HepG2 (cell line): ENCODE data around the gene EBF3. TPM values are rescaled to one million over a fixed set of nuclear protein-coding genes. Genes with fewer than 3 reads are reported as not detected.

Experiments
- ATAC-seq: fragments of 200-7000 bp; cut with Tn5 transposase; 3 replicates; pipeline ENCODE4 v1.9.1; 2020; ENCODE audit warnings: mild to moderate bottlenecking, moderate library complexity
- BruUV-seq: library from RNA; stranded (reverse); fragments of 400-500 nt; replicated peaks from 2 replicates; lab custom pipeline; 2021; lab: Mats Ljungman, UMichigan
- CTCF ChIA-PET: fragments of 300-600 bp; formaldehyde crosslinking; extraction: SDS; loops from one replicate; lab custom pipeline; 2021; ENCODE audit warnings: low total read pairs, inconsistent platforms, low intra/inter-chr PET ratio; lab: Yijun Ruan, JAX
- POLR2A ChIA-PET: fragments of 350-600 bp; sonication (Branson Sonifier 250); formaldehyde crosslinking; loops from one replicate; lab custom pipeline; 2020; ENCODE audit warnings: antibody characterized with exemption, inconsistent platforms; lab: Yijun Ruan, JAX
- DNase-seq: peaks from one replicate; pipeline ENCODE4 v3.0.0-alpha.2; 2015; ENCODE audit warnings: low spot score
- FAIRE-seq: peaks from 3 replicates; lab custom pipeline; 2011; peaks lifted over from hg19 to GRCh38; lab: Jason Lieb, UNC
- H2AFZ ChIP-seq: one replicate; pipeline ENCODE4 v1.6.1; 2011; ENCODE audit warnings: low read length, inconsistent platforms
- H3K27ac ChIP-seq: fragments of 300-600 bp; 3 replicates; pipeline ENCODE4 v1.8.0; 2011; ENCODE audit warnings: mixed run types, mild to moderate bottlenecking, mixed read lengths, low read length, inconsistent platforms; ENCODE audit not compliant: insufficient read depth; ENCODE audit errors: extremely low read length
- H3K27me3 ChIP-seq, 2 experiments: fragments of 200-600 bp in 1 of 2; 2 replicates in 1 of 2; 3 replicates in 1 of 2; pipeline versions ENCODE4 v1.6.0 to v1.8.0; 2011; ENCODE audit warnings: low read length in 2 of 2, mild to moderate bottlenecking in 2 of 2, moderate library complexity in 2 of 2, inconsistent platforms in 1 of 2; ENCODE audit not compliant: insufficient read depth in 2 of 2, control insufficient read depth in 1 of 2
- H3K36me3 ChIP-seq, 2 experiments: fragments of 200-600 bp in 1 of 2; replicated peaks in 1 of 2; 2 replicates in 1 of 2; 3 replicates in 1 of 2; pipeline versions ENCODE4 v1.5.1 to v1.8.0; 2011; ENCODE audit warnings: low read length in 2 of 2, inconsistent platforms in 1 of 2; ENCODE audit not compliant: insufficient read depth in 2 of 2, control insufficient read depth in 1 of 2
- H3K4me1 ChIP-seq: 2 replicates; pipeline ENCODE4 v1.5.1; 2012; ENCODE audit warnings: low read length, inconsistent platforms; ENCODE audit not compliant: insufficient read depth
- H3K4me2 ChIP-seq: 2 replicates; pipeline ENCODE4 v1.6.0; 2011; ENCODE audit warnings: low read depth, low read length, inconsistent platforms
- H3K4me3 ChIP-seq, 3 experiments: fragments of 200-600 bp in 1 of 3; sonication (generic), shearing (Covaris generic) in 1 of 3; replicated peaks in 1 of 3; 2 replicates each; pipeline ENCODE4 v1.5.1; 2011 to 2016; ENCODE audit warnings: low read length in 3 of 3, inconsistent platforms in 2 of 3, low read depth in 2 of 3, mild to moderate bottlenecking in 2 of 3, control low read depth in 1 of 3, mixed read lengths in 1 of 3; ENCODE audit not compliant: insufficient read depth in 1 of 3
- H3K79me2 ChIP-seq: one replicate; pipeline ENCODE4 v1.6.1; 2011; ENCODE audit warnings: low read length, inconsistent platforms; ENCODE audit not compliant: insufficient read depth
- H3K9ac ChIP-seq: 2 replicates; pipeline ENCODE4 v1.6.0; 2011; ENCODE audit warnings: mild to moderate bottlenecking, low read depth, low read length, inconsistent platforms; ENCODE audit not compliant: insufficient read depth
- H3K9me3 ChIP-seq: 2 replicates; pipeline ENCODE4 v1.5.1; 2012; ENCODE audit warnings: mild to moderate bottlenecking, low read length
- H4K20me1 ChIP-seq: 2 replicates; pipeline ENCODE4 v1.6.0; 2011; ENCODE audit warnings: inconsistent platforms, mild to moderate bottlenecking, low read length, moderate library complexity; ENCODE audit not compliant: insufficient read depth
- BHLHE40 ChIP-seq: IDR thresholded peaks from 2 replicates; pipeline ENCODE4 v1.6.1; 2011; ENCODE audit warnings: low read length, improper control_type of control experiment
- FOSL2 ChIP-seq: sonication (generic); formaldehyde crosslinking; IDR thresholded peaks from 2 replicates; pipeline ENCODE4 v1.4.0; 2020; ENCODE audit warnings: missing genetic modification reagents
- FOXK1 ChIP-seq: sonication (generic); formaldehyde crosslinking; IDR thresholded peaks from 2 replicates; pipeline ENCODE4 v1.4.0; 2020; ENCODE audit warnings: low read depth, missing genetic modification reagents, borderline replicate concordance
- MAZ ChIP-seq, 2 experiments: sonication (generic) in 1 of 2; formaldehyde crosslinking in 1 of 2; IDR thresholded peaks; 2 replicates each; pipeline versions ENCODE4 v1.5.0 to v1.6.1; 2012 to 2020; ENCODE audit warnings: low read depth in 2 of 2, mild to moderate bottlenecking in 2 of 2, borderline replicate concordance in 1 of 2, improper control_type of control experiment in 1 of 2, low read length in 1 of 2, missing genetic modification reagents in 1 of 2, moderate library complexity in 1 of 2
- POGK ChIP-seq: sonication (generic); formaldehyde crosslinking; conservative IDR thresholded peaks from 2 replicates; pipeline ENCODE4 v1.8.0; 2022; ENCODE audit warnings: mild to moderate bottlenecking, moderate library complexity, missing genetic modification reagents
- ZNF382 ChIP-seq: sonication (generic); formaldehyde crosslinking; IDR thresholded peaks from 2 replicates; pipeline ENCODE4 v1.5.0; 2020; ENCODE audit warnings: missing genetic modification reagents, mild to moderate bottlenecking, borderline replicate concordance
- ZNF512B ChIP-seq: sonication (generic); formaldehyde crosslinking; IDR thresholded peaks from 2 replicates; pipeline ENCODE4 v1.5.1; 2020; ENCODE audit warnings: missing genetic modification reagents, mild to moderate bottlenecking, borderline replicate concordance
- WGBS: methylation state at CpG from one replicate; pipeline ENCODE4 v1.1.6; 2017; ENCODE audit warnings: low lambda C conversion rate; 5-methylcytosine and 5-hydroxymethylcytosine counted together
- in situ Hi-C: cut with HindIII; loops from 2 replicates; pipeline ENCODE4 v1.10.0; 2017; ENCODE audit warnings: low pct_unique_long_range_greater_than_20kb; ENCODE audit not compliant: extremely low pct_ligation_motif_present
- intact Hi-C: fragments of 100-400 bp; cut with micrococcal nuclease; formaldehyde crosslinking; loops from one replicate; pipeline ENCODE4 v1.10.0; 2022; ENCODE audit not compliant: unreplicated experiment
- polyA plus RNA-seq, 8 experiments: library from polyadenylated mRNA; depleted of rRNA in 3 of 8; stranded (reverse) in 7 of 8; unstranded in 1 of 8; fragments of >200 nt; fragmentation: Illumina TruSeq in 4 of 8; extraction: Trizol in 4 of 8; gene quantifications; 2 replicates each; pipeline versions ENCODE4 v1.2.1 to v1.2.3, GENCODE V29; 2011 to 2016; ENCODE audit warnings: low read depth in 4 of 8, missing spikeins in 1 of 8, mixed read lengths in 1 of 8; ENCODE audit not compliant: insufficient read depth in 1 of 8
- total RNA-seq, 5 experiments: library from RNA; depleted of rRNA; stranded (reverse); fragments of >200 nt; fragmentation: Illumina TruSeq; extraction: Trizol; gene quantifications; 2 replicates each; pipeline ENCODE4 v1.2.3, GENCODE V29; 2016; ENCODE audit warnings: low read depth in 1 of 5

EBF3 gene
- total and polyA plus RNA-seq, 2 of the 13 experiments (the other 11 are each of a cell fraction or from before 2014, with no cell fraction given) = not detected

DNA sequence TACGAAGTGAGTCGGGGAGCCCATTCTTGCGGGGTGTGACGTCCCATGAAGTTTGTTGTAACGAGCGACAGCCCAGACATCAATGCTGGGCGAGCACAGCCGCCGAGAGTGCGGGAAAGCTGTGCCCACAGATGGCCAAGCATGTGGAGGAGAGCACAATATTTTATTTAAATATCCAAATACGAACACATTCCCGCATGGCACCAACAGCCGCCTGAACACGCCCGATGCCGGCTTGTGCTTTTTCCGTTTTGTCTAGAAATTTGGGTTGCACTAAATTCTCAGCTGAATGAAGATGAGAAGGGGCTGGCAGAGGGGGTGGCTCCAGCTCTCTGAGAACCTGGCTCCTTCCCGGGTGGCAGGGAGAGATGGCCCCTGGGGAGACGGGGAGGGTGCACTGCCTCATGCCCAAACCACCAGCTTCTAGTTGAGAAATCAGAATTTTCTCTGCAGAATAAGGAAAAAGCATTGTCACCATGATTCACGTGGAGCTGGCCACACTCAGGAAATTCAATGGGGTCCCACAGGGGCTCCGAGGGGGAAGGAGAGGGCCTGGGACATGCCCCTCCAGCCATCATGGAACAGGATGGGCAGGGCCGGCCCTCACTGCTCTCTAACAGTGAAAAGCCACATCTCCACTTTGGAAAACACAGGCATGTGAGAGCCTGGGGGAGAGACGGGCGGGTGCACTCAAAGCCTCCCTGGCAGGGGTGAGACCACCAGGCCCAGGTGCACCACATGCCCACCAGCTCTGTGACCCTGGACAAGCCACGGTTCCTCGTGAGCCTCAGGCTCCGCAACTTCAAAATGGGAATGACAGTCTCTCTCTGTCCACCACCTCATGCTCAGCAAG lies 48.3 kb downstream of the EBF3 start:
- FAIRE-seq (no peak), DNase-seq (no peak), ATAC-seq (no peak)
- in situ Hi-C loops = no loop called here
- Histone ChIP-seq H3K27ac (no peak overlapping the region), H4K20me1 (no peaks in the 10 kb centered on the region), H3K4me2 (no peak overlapping the region), H2AFZ (no peak overlapping the region), H3K36me3 (no peaks in the 10 kb centered on the region), H3K9ac (no peak overlapping the region), H3K4me3 (no peak overlapping the region), H3K79me2 (no peaks in the 10 kb centered on the region), H3K27me3 (peaks cover 4 to 44% of the 10 kb centered on the region in 2 experiments), H3K4me1 (no peaks in the 10 kb centered on the region), H3K9me3 (no peaks in the 10 kb centered on the region)
- TF ChIP-seq FOXK1 (CRISPR knock-in tag) (no peak), FOSL2 (CRISPR knock-in tag) (no peak), BHLHE40 (no peak), ZNF382 (CRISPR knock-in tag) (no peak), MAZ (IDR thresholded peaks at IDR 0.05; ENCODE audit: borderline replicate concordance, low read depth, low read length) (no peak), MAZ (CRISPR knock-in tag; IDR thresholded peaks at IDR 0.05; ENCODE audit: low read depth) (no peak), ZNF512B (no peak), POGK (CRISPR knock-in tag) (no peak)
- 45% methylated on average over 18 of the region's 27 CpGs for WGBS
- no TSS peak for BruUV-seq
- intact Hi-C loops = no loop called here
- POLR2A ChIA-PET = no interaction called here
- CTCF ChIA-PET = no interaction called here
